Small intestine (tissue), 7 donors: ENCODE measurements around the gene INPP5D. TPM values are rescaled to one million over a fixed set of nuclear protein-coding genes. Genes with fewer than 3 reads are reported as not detected.

Experiments
- DNase-seq, 2 donors: peaks; one replicate each; pipeline versions ENCODE4 v3.0.0 to v3.0.0-alpha.2; 2013
- FAIRE-seq: peaks from 2 replicates; lab custom pipeline; 2012; peaks lifted over from hg19 to GRCh38; lab: Jason Lieb, UNC
- H3K27ac ChIP-seq, 3 donors: one replicate each; pipeline ENCODE4 v1.5.1; 2013; ENCODE audit warnings: low read length in 2 of 3, mild to moderate bottlenecking in 2 of 3, control low read depth in 1 of 3, inconsistent platforms in 1 of 3, low read depth in 1 of 3, moderate library complexity in 1 of 3
- H3K27me3 ChIP-seq, 3 donors: one replicate each; pipeline ENCODE4 v1.6.1; 2013; ENCODE audit warnings: low read length in 3 of 3, inconsistent platforms in 1 of 3; ENCODE audit not compliant: control insufficient read depth in 3 of 3, insufficient read depth in 3 of 3
- H3K36me3 ChIP-seq, 3 donors: one replicate each; pipeline ENCODE4 v1.6.1; 2013; ENCODE audit warnings: low read length in 3 of 3, inconsistent platforms in 1 of 3, low read depth in 1 of 3, mild to moderate bottlenecking in 1 of 3, moderate library complexity in 1 of 3; ENCODE audit not compliant: control insufficient read depth in 3 of 3, insufficient read depth in 2 of 3
- H3K4me1 ChIP-seq, 3 donors: one replicate each; pipeline ENCODE4 v1.6.1; 2013; ENCODE audit warnings: low read length in 2 of 3, inconsistent platforms in 1 of 3, low read depth in 1 of 3, mild to moderate bottlenecking in 1 of 3, moderate library complexity in 1 of 3; ENCODE audit not compliant: control insufficient read depth in 3 of 3, insufficient read depth in 2 of 3
- H3K4me3 ChIP-seq, 3 donors: one replicate each; pipeline ENCODE4 v1.5.1; 2013; ENCODE audit warnings: low read length in 3 of 3, control low read depth in 1 of 3, inconsistent platforms in 1 of 3, low read depth in 1 of 3, mild to moderate bottlenecking in 1 of 3, moderate library complexity in 1 of 3
- H3K9me3 ChIP-seq, 2 donors: one replicate each; pipeline ENCODE4 v1.6.1; 2013; ENCODE audit warnings: low read depth in 1 of 2, low read length in 1 of 2; ENCODE audit not compliant: control insufficient read depth in 2 of 2, insufficient read depth in 1 of 2
- WGBS, 3 donors: extraction: QIAGEN DNeasy Blood & Tissue Kit; methylation state at CpG; one replicate each; pipeline ENCODE4 v1.1.7; 2013; 5-methylcytosine and 5-hydroxymethylcytosine counted together
- polyA plus RNA-seq, 4 donors: library from polyadenylated mRNA; stranded (reverse) in 3 of 4; unstranded in 1 of 4; fragments of 200-250 nt in 3 of 4; fragments of 120-200 nt in 1 of 4; gene quantifications; one replicate each; pipeline versions ENCODE4 v1.2.1 to v1.2.3, GENCODE V29; 2013
- donor health status: healthy with polysubstance abuse.
- donor health status: control.
- donor health status: control.
- donor health status: Bipolar disorder and iron deficiency.
- donor health status: healthy.

The INPP5D gene
- polyA plus RNA-seq, 4 donors: 4.7 to 10.4 (median 6.9) TPM

- Histone ChIP-seq H3K27ac (peak overlapping the region in 2 of 3 donors; percentile 84 to 86), H3K27me3 (no peaks in the 10 kb centered on the region), H3K9me3 (no peaks in the 10 kb centered on the region), H3K36me3 (peaks cover 0 to 11% (median 0%) of the 10 kb centered on the region in 3 donors), H3K4me1 (peaks cover 2 to 9% (median 8%) of the 10 kb centered on the region in 3 donors), H3K4me3 (peak overlapping the region; percentile 94 to 98 (median 95))
- FAIRE-seq (no peak), DNase-seq (peak in 1 of 2 donors; percentile 25)
- WGBS, 3 donors: 0 to 1% (median 1%) methylated on average over 18 of the region's 18 CpGs
Observed at GRCh38 chr2:233252227-233252626, 192.1 kb downstream of the INPP5D start.

GRCh38 chr2:233255151-233255550, 195.0 kb downstream of the INPP5D start:
- FAIRE-seq (no peak), DNase-seq (no peak)
- Histone ChIP-seq H3K9me3 (no peaks in the 10 kb centered on the region), H3K4me3 (no peak overlapping the region), H3K36me3 (peaks cover 3 to 28% (median 4%) of the 10 kb centered on the region in 3 donors), H3K4me1 (peaks cover 2 to 8% (median 7%) of the 10 kb centered on the region in 3 donors), H3K27ac (no peak overlapping the region), H3K27me3 (no peaks in the 10 kb centered on the region)
- WGBS, 3 donors: 86 to 91% (median 90%) methylated on average over 11 of the region's 11 CpGs

DNA sequence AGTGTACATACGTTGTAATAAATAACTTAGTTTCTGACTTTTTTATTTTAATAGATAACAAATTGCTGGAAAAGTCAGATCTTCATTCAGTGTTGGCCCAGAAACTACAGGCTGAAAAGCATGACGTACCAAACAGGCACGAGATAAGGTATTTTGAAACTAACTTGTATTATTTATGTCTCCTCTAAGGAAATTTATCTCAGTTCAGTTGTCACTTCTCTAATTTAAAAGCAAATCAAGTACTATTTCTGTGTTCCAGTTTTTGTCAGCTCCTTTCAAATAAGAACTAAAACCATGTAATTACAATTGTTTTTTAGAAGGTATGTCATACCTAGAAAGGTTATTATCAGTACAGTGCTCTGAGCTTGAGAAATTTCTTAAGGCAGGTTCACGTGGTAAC, 195.9 kb downstream of the INPP5D start:
- H3K36me3 ChIP-seq: peaks cover 4 to 28% (median 6%) of the 10 kb centered on the region in 3 donors

More for the DNA sequence above, 195.9 kb downstream of the INPP5D start:
- H3K4me1 ChIP-seq: peaks cover 2 to 8% (median 7%) of the 10 kb centered on the region in 3 donors
- 84 to 88% (median 86%) methylated on average over 4 of the region's 4 CpGs for WGBS, 3 donors
- H3K27ac ChIP-seq: no peak overlapping the region
- FAIRE-seq (no peak), DNase-seq (no peak)
- H3K4me3 ChIP-seq: no peak overlapping the region
- no peaks in the 10 kb centered on the region for H3K27me3 ChIP-seq
- no peaks in the 10 kb centered on the region for H3K9me3 ChIP-seq

Other genes starting within 250 kb of the INPP5D start
- gene SNORC, start 190.1 kb upstream of the INPP5D start, polyA plus RNA-seq: 10 to 100 TPM in 2 of 4 donors, 1 to 10 TPM in 2; 6.3 to 16.5 (median 10.4) TPM
- 10 to 100 TPM; 10.2 to 73.4 (median 31.4) TPM for gene NGEF, start 47.1 kb upstream of the INPP5D start, polyA plus RNA-seq
- gene NEU2, start 27.7 kb upstream of the INPP5D start, polyA plus RNA-seq: not detected
- 10 to 100 TPM; 14.6 to 21.4 (median 17.5) TPM for gene ATG16L1, start 191.3 kb downstream of the INPP5D start, polyA plus RNA-seq
- not detected for gene SAG, start 247.5 kb downstream of the INPP5D start, polyA plus RNA-seq